Gastrocnemius medialis (tissue), 4 donors: Measurements from ENCODE around the gene SENP1.

Experiments used
- POLR2A ChIP-seq, 2 donors: fragments of 450-650 bp; IDR thresholded peaks; one replicate each; pipeline ENCODE4 v1.6.1; 2017; ENCODE audit warnings: antibody characterized with exemption in 2 of 2, mild to moderate bottlenecking in 2 of 2, moderate library complexity in 2 of 2
- TF ChIP-seq, protein P1 (sequence below), 5 experiments: fragments of 450-650 bp in 3 of 5; fragments of 200-600 bp in 2 of 5; sonication (generic) in 2 of 5; IDR thresholded peaks in 4 of 5; conservative IDR thresholded peaks in 1 of 5; 1 replicate in 4 of 5; 2 replicates in 1 of 5; pipeline ENCODE4 v1.5.1; 2016 to 2019; ENCODE audit warnings: antibody characterized with exemption in 5 of 5, mild to moderate bottlenecking in 3 of 5, moderate library complexity in 3 of 5

DNA sequence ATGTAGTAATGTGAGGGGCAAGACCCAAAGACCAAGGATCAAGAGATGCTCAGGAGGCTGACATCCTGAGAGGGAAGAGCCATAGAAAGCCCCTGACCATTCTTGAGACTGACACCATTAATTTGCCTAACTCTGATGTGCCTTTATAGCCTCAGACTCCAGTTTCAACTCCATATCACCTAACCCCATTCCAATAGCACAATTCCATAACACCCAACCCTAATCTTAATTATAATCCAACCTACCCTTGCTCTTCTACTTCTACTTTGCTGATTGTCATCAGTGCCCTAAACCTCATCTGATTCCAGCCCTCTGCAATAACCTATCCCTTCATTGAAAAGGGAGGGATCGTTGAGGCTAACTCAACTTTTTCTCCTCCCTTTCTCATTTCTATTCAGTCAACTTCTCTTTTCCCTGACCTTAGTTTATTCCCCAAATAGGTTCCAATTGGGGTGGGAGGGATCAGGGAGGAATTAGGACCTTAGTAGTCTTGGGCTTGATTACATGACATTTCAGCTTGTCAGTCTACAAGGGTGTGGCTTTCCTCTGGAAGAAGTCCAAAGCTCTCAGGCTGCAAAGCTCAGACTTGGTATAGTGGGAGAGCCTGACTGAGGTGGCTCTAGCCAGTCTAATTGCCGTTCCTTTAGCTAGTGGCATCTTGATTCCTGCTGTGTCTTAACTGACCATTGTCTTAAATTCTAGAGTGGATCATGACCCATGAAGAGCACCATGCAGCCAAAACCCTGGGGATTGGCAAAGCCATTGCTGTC lies 16.4 kb upstream of the SENP1 start:
- TF ChIP-seq POLR2A (IDR thresholded peaks at IDR 0.05): peak; percentile 75 to 87
- TF ChIP-seq, protein P1, sequence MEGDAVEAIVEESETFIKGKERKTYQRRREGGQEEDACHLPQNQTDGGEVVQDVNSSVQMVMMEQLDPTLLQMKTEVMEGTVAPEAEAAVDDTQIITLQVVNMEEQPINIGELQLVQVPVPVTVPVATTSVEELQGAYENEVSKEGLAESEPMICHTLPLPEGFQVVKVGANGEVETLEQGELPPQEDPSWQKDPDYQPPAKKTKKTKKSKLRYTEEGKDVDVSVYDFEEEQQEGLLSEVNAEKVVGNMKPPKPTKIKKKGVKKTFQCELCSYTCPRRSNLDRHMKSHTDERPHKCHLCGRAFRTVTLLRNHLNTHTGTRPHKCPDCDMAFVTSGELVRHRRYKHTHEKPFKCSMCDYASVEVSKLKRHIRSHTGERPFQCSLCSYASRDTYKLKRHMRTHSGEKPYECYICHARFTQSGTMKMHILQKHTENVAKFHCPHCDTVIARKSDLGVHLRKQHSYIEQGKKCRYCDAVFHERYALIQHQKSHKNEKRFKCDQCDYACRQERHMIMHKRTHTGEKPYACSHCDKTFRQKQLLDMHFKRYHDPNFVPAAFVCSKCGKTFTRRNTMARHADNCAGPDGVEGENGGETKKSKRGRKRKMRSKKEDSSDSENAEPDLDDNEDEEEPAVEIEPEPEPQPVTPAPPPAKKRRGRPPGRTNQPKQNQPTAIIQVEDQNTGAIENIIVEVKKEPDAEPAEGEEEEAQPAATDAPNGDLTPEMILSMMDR (IDR thresholded peaks at IDR 0.05 in 4 of 5, conservative IDR thresholded peaks at IDR 0.05 in 1 of 5): no peak
